ENCODE results near the gene AQP7.

DNA sequence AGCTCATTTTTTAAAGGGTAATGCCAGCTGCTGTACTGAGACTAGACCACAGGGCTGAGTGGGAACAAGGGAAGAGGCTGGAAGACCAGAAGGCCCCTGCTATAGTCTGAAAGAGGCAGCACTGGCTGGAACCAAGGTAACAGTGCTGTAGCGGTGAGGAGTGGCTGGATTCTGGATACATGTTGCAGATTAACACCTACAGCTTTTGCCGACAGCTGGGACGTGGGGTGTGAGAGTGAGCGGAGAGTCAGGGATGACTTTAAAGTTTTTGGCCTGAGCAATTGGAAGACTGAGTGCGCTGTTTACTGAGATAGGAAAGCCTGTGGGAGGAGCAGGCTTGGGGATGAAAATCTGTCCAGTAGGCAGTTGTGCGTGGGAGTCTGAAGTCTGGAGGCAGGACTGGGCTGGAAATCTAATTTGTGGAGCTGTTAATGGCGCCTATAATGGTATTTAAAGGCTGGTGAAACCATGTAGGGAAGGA, 26.5 kb downstream of the AQP7 start:
- TF ChIP-seq RCOR1 (IDR thresholded peaks at IDR 0.05; ENCODE audit: low read length) (no peak), MEF2A (IDR thresholded peaks at IDR 0.05; ENCODE audit: borderline replicate concordance, low read depth) (no peak), NRF1 (IDR thresholded peaks at IDR 0.05; ENCODE audit: low read depth, low read length) (no peak), REST (IDR thresholded peaks at IDR 0.05; ENCODE audit: low read depth, low read length) (no peak), CHD2 (IDR thresholded peaks at IDR 0.05; ENCODE audit: low read length, partially characterized antibody) (no peak), NFIC (IDR thresholded peaks at IDR 0.05; ENCODE audit: borderline replicate concordance) (no peak), GATA2 (CRISPR knock-in tag; IDR thresholded peaks at IDR 0.05) (no peak), EP300 (IDR thresholded peaks at IDR 0.05; ENCODE audit: borderline replicate concordance in 1 of 2, low read depth in 1 of 2, low read length in 1 of 2) (no peak), SIN3A (IDR thresholded peaks at IDR 0.05; ENCODE audit: borderline replicate concordance, low read depth, low read length) (no peak), YY1 (IDR thresholded peaks at IDR 0.05; ENCODE audit: low read depth) (no peak), JUND (IDR thresholded peaks at IDR 0.05) (no peak), RFX5 (IDR thresholded peaks at IDR 0.05; ENCODE audit: low read length) (no peak)
- TF ChIP-seq, protein P1, sequence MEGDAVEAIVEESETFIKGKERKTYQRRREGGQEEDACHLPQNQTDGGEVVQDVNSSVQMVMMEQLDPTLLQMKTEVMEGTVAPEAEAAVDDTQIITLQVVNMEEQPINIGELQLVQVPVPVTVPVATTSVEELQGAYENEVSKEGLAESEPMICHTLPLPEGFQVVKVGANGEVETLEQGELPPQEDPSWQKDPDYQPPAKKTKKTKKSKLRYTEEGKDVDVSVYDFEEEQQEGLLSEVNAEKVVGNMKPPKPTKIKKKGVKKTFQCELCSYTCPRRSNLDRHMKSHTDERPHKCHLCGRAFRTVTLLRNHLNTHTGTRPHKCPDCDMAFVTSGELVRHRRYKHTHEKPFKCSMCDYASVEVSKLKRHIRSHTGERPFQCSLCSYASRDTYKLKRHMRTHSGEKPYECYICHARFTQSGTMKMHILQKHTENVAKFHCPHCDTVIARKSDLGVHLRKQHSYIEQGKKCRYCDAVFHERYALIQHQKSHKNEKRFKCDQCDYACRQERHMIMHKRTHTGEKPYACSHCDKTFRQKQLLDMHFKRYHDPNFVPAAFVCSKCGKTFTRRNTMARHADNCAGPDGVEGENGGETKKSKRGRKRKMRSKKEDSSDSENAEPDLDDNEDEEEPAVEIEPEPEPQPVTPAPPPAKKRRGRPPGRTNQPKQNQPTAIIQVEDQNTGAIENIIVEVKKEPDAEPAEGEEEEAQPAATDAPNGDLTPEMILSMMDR (IDR thresholded peaks at IDR 0.05) = no peak

All from SK-N-SH (cell line).